ENCODE measurements around the gene OR14I1. TPM values are rescaled to one million over a fixed set of nuclear protein-coding genes. Genes with fewer than 3 reads are reported as not detected.

The OR14I1 gene
- total RNA-seq, 1 experiment from 2014 or later: not detected

GRCh38 chr1:248710305-248710900, 7.8 kb upstream of the OR14I1 start:
- H3K27me3 ChIP-seq (replicated peaks; ENCODE audit: control insufficient read depth, insufficient read depth, low read length): no peaks in the 10 kb centered on the region
- Mint-ChIP-seq H3K4me3 (ENCODE audit: unreplicated experiment) (no peak overlapping the region), H3K27me3 (ENCODE audit: insufficient read depth, unreplicated experiment) (no peaks in the 10 kb centered on the region), H3K27ac (ENCODE audit: unreplicated experiment) (no peak overlapping the region), H3K36me3 (ENCODE audit: insufficient read depth, unreplicated experiment) (no peaks in the 10 kb centered on the region), H3K4me1 (ENCODE audit: low read depth, unreplicated experiment) (no peaks in the 10 kb centered on the region), H3K9me3 (ENCODE audit: unreplicated experiment) (peaks cover 17% of the 10 kb centered on the region)
- no TSS peak for BruUV-seq (replicated peaks)
- H3K36me3 ChIP-seq (ENCODE audit: control insufficient read depth, insufficient read depth, low read length): no peaks in the 10 kb centered on the region
- peaks cover 18% of the 10 kb centered on the region for H3K9me3 ChIP-seq
- CTCF ChIA-PET: no interaction called here
- intact Hi-C loops (cut with micrococcal nuclease; ENCODE audit: unreplicated experiment): no loop called here
- H3K4me3 ChIP-seq (ENCODE audit: low read depth, low read length): no peak overlapping the region
- H3K4me1 ChIP-seq: no peaks in the 10 kb centered on the region
- no peak for DNase-seq
- no peak for TF ChIP-seq CTCF (IDR thresholded peaks at IDR 0.05; ENCODE audit: insufficient read depth in 1 of 2, low read depth in 1 of 2, low read length in 1 of 2, severe bottlenecking in 1 of 2, unreplicated experiment in 1 of 2)
- POLR2A ChIA-PET: no interaction called here

GRCh38 chr1:248704606-248705005, 2.0 kb upstream of the OR14I1 start:
- BruUV-seq (replicated peaks): no TSS peak
- Histone ChIP-seq H3K27me3 (replicated peaks; ENCODE audit: control insufficient read depth, insufficient read depth, low read length) (no peaks in the 10 kb centered on the region), H3K9me3 (no peaks in the 10 kb centered on the region), H3K36me3 (ENCODE audit: control insufficient read depth, insufficient read depth, low read length) (no peaks in the 10 kb centered on the region), H3K4me3 (ENCODE audit: low read depth, low read length) (no peak overlapping the region), H3K4me1 (no peaks in the 10 kb centered on the region)
- H3K27me3 Mint-ChIP-seq (ENCODE audit: insufficient read depth, unreplicated experiment): no peaks in the 10 kb centered on the region
- H3K4me1 Mint-ChIP-seq (ENCODE audit: low read depth, unreplicated experiment): no peaks in the 10 kb centered on the region
- POLR2A ChIA-PET: no interaction called here
- DNase-seq: no peak
- intact Hi-C loops (cut with micrococcal nuclease; ENCODE audit: unreplicated experiment): no loop called here
- TF ChIP-seq CTCF (IDR thresholded peaks at IDR 0.05; ENCODE audit: insufficient read depth in 1 of 2, low read depth in 1 of 2, low read length in 1 of 2, severe bottlenecking in 1 of 2, unreplicated experiment in 1 of 2): no peak
- no peaks in the 10 kb centered on the region for H3K36me3 Mint-ChIP-seq (ENCODE audit: insufficient read depth, unreplicated experiment)
- CTCF ChIA-PET: no interaction called here
- H3K27ac Mint-ChIP-seq (ENCODE audit: unreplicated experiment): no peak overlapping the region
- no peak overlapping the region for H3K4me3 Mint-ChIP-seq (ENCODE audit: unreplicated experiment)
- H3K9me3 Mint-ChIP-seq (ENCODE audit: unreplicated experiment): no peaks in the 10 kb centered on the region

- Mint-ChIP-seq H3K9me3 (ENCODE audit: unreplicated experiment) (no peaks in the 10 kb centered on the region), H3K4me3 (ENCODE audit: unreplicated experiment) (no peak overlapping the region), H3K4me1 (ENCODE audit: low read depth, unreplicated experiment) (no peaks in the 10 kb centered on the region), H3K27ac (ENCODE audit: unreplicated experiment) (no peak overlapping the region), H3K36me3 (ENCODE audit: insufficient read depth, unreplicated experiment) (no peaks in the 10 kb centered on the region), H3K27me3 (ENCODE audit: insufficient read depth, unreplicated experiment) (no peaks in the 10 kb centered on the region)
- Histone ChIP-seq H3K4me1 (no peaks in the 10 kb centered on the region), H3K4me3 (ENCODE audit: low read depth, low read length) (no peak overlapping the region), H3K9me3 (no peaks in the 10 kb centered on the region), H3K27me3 (replicated peaks; ENCODE audit: control insufficient read depth, insufficient read depth, low read length) (no peaks in the 10 kb centered on the region), H3K36me3 (ENCODE audit: control insufficient read depth, insufficient read depth, low read length) (no peaks in the 10 kb centered on the region)
- ChIA-PET POLR2A (no interaction called here), CTCF (no interaction called here)
- no peak for DNase-seq
- intact Hi-C loops (cut with micrococcal nuclease; ENCODE audit: unreplicated experiment): no loop called here
- no TSS peak for BruUV-seq (replicated peaks)
- no peak for TF ChIP-seq CTCF (IDR thresholded peaks at IDR 0.05; ENCODE audit: insufficient read depth in 1 of 2, low read depth in 1 of 2, low read length in 1 of 2, severe bottlenecking in 1 of 2, unreplicated experiment in 1 of 2)
These were observed 1.1 kb upstream of the OR14I1 start for GRCh38 chr1:248703674-248704073.

All from Caco-2 (cell line).